ENCODE results near the gene DDX59. TPM values are rescaled to one million over a fixed set of nuclear protein-coding genes. Genes with fewer than 3 reads are reported as not detected.

The DDX59 gene
- total RNA-seq, 2 donors from 2014 or later, result 22.1 to 23.9 TPM

DNA sequence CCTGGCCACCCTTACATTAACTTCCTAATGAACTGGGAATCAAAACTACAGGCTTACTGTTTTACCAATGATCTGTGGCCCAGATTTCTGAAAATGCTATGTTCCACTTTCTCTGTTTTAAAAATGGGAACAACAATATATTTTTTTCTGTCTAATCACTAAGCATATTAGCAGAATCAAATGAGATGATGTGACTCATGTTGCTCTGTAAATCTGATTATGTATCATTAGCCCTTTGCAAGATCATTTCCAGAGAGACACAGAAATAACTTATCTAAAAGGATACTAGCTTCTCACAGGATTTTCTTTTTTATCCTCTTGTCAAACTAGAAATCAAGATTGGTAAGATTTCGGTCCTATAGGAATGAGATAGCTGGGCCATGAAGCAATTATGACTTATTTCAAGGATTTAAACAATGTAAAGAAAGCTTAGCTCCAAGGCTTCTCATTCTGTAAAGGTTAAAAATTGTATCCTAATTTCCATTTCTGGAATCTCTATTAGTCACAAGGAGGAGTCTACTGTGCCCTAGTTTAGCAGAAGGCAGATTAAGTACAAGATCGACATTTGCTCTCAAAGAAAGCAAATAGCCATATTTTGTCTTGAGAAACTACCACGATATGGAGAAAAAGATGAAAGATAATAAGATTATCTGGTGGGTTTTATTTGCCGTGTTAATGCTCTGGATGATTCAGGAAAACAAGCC lies 36.6 kb upstream of the DDX59 start:
- Mint-ChIP-seq H3K27ac (no peak overlapping the region), H3K36me3 (ENCODE audit: low read depth) (no peaks in the 10 kb centered on the region), H3K4me3 (no peak overlapping the region), H3K27me3 (ENCODE audit: insufficient read depth) (no peaks in the 10 kb centered on the region), H3K9me3 (no peaks in the 10 kb centered on the region), H3K4me1 (peaks cover 1% of the 10 kb centered on the region)
- no peak overlapping the region for H3K4me3 ChIP-seq (ENCODE audit: low read length)
- H3K27ac ChIP-seq (ENCODE audit: low read depth, low read length), result no peak overlapping the region
- no peak for DNase-seq
- H3K9ac ChIP-seq (ENCODE audit: extremely low read depth, low read length, poor library complexity, severe bottlenecking), result no peak overlapping the region
- no peaks in the 10 kb centered on the region for H3K4me1 ChIP-seq (ENCODE audit: control insufficient read depth, insufficient read depth, low read length)
- 94 to 100% methylated on average over 3 to 4 of the region's 4 CpGs for WGBS, 2 experiments (ENCODE audit: insufficient coverage in 1 of 2, insufficient read length in 1 of 2)
- no peaks in the 10 kb centered on the region for H3K27me3 ChIP-seq (ENCODE audit: control insufficient read depth, insufficient read depth, low read length, poor library complexity, severe bottlenecking)
- TF ChIP-seq, protein P1, sequence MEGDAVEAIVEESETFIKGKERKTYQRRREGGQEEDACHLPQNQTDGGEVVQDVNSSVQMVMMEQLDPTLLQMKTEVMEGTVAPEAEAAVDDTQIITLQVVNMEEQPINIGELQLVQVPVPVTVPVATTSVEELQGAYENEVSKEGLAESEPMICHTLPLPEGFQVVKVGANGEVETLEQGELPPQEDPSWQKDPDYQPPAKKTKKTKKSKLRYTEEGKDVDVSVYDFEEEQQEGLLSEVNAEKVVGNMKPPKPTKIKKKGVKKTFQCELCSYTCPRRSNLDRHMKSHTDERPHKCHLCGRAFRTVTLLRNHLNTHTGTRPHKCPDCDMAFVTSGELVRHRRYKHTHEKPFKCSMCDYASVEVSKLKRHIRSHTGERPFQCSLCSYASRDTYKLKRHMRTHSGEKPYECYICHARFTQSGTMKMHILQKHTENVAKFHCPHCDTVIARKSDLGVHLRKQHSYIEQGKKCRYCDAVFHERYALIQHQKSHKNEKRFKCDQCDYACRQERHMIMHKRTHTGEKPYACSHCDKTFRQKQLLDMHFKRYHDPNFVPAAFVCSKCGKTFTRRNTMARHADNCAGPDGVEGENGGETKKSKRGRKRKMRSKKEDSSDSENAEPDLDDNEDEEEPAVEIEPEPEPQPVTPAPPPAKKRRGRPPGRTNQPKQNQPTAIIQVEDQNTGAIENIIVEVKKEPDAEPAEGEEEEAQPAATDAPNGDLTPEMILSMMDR (conservative IDR thresholded peaks at IDR 0.05), result no peak
- H3K9me3 ChIP-seq (ENCODE audit: control insufficient read depth, low read length), result no peaks in the 10 kb centered on the region
- H3K36me3 ChIP-seq (ENCODE audit: control insufficient read depth, insufficient read depth, low read length), result no peaks in the 10 kb centered on the region

DNA sequence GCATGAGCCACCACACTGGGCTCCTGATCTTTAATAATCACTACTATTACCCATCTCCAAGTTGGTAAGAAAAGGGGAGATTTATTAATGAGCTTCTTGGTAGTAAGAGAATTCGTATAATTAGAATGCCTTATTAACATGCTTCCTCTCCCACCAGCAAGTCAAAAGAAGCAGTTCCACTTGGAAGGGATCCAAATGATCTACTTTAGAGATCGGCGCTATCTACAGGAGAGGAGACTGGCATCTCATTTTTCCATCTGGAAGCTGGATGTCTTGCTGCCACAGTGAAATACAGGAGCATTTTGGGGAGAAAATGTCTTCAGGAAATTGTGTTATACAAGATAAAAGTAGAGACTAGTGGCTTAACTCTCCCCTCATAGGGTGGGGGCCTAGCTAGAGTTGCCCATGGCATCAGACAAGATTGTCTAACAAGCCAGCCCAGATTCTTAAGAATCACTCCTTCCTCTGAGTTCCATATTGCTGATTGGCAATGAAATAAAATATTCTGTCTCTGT lies 35.3 kb upstream of the DDX59 start:
- Histone ChIP-seq H3K36me3 (ENCODE audit: control insufficient read depth, insufficient read depth, low read length) (no peaks in the 10 kb centered on the region), H3K4me3 (ENCODE audit: low read length) (no peak overlapping the region), H3K27ac (ENCODE audit: low read depth, low read length) (no peak overlapping the region), H3K27me3 (ENCODE audit: control insufficient read depth, insufficient read depth, low read length, poor library complexity, severe bottlenecking) (no peaks in the 10 kb centered on the region), H3K9ac (ENCODE audit: extremely low read depth, low read length, poor library complexity, severe bottlenecking) (no peak overlapping the region), H3K9me3 (ENCODE audit: control insufficient read depth, low read length) (no peaks in the 10 kb centered on the region), H3K4me1 (ENCODE audit: control insufficient read depth, insufficient read depth, low read length) (no peaks in the 10 kb centered on the region)
- TF ChIP-seq, protein P1 (conservative IDR thresholded peaks at IDR 0.05), result no peak
- H3K27ac Mint-ChIP-seq, result no peak overlapping the region
- no peaks in the 10 kb centered on the region for H3K36me3 Mint-ChIP-seq (ENCODE audit: low read depth)
- H3K9me3 Mint-ChIP-seq, result no peaks in the 10 kb centered on the region
- WGBS, 2 experiments (ENCODE audit: insufficient coverage in 1 of 2, insufficient read length in 1 of 2), result 91 to 94% methylated on average over 2 to 3 of the region's 3 CpGs
- no peak for DNase-seq
- no peaks in the 10 kb centered on the region for H3K27me3 Mint-ChIP-seq (ENCODE audit: insufficient read depth)
- H3K4me1 Mint-ChIP-seq, result peaks cover 6% of the 10 kb centered on the region
- no peak overlapping the region for H3K4me3 Mint-ChIP-seq

DNA sequence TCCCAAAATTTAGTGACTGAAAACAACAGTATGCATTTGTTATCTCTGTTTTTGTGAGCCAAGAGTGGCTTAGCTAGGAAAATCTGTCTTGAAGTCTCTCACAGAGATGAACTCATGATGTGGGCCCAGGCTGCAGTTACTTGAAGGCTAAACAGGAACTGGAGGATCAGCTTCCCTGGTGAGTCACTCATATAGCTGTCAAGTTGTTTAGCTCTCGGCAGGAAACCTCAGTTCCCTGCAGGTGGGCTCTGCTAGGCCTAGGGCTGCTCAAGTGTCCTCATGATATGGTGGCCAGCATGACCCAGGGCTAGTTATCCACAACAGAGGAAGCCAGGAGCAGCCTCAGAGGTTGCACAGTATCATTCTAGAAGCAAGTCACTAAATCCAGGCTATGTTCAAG lies 30.2 kb upstream of the DDX59 start:
- Mint-ChIP-seq H3K4me3 (no peak overlapping the region), H3K27ac (peak overlapping the region; percentile 41), H3K9me3 (no peaks in the 10 kb centered on the region), H3K27me3 (ENCODE audit: insufficient read depth) (no peaks in the 10 kb centered on the region), H3K36me3 (ENCODE audit: low read depth) (no peaks in the 10 kb centered on the region), H3K4me1 (peaks cover 11% of the 10 kb centered on the region)
- H3K4me1 ChIP-seq (ENCODE audit: control insufficient read depth, insufficient read depth, low read length), result peaks cover 4% of the 10 kb centered on the region
- WGBS, 2 experiments (ENCODE audit: insufficient coverage in 1 of 2, insufficient read length in 1 of 2), result 47 to 60% methylated on average over 1 of the region's 1 CpG
- H3K4me3 ChIP-seq (ENCODE audit: low read length), result no peak overlapping the region
- no peaks in the 10 kb centered on the region for H3K36me3 ChIP-seq (ENCODE audit: control insufficient read depth, insufficient read depth, low read length)
- no peaks in the 10 kb centered on the region for H3K9me3 ChIP-seq (ENCODE audit: control insufficient read depth, low read length)
- DNase-seq, result peak; percentile 90
- H3K27me3 ChIP-seq (ENCODE audit: control insufficient read depth, insufficient read depth, low read length, poor library complexity, severe bottlenecking), result no peaks in the 10 kb centered on the region
- TF ChIP-seq, protein P1 (conservative IDR thresholded peaks at IDR 0.05), result no peak
- no peak overlapping the region for H3K27ac ChIP-seq (ENCODE audit: low read depth, low read length)
- no peak overlapping the region for H3K9ac ChIP-seq (ENCODE audit: extremely low read depth, low read length, poor library complexity, severe bottlenecking)
